GM23338 (cell line): ENCODE data around the gene LEFTY1. TPM values are rescaled to one million over a fixed set of nuclear protein-coding genes. Genes with fewer than 3 reads are reported as not detected.

Experiments
- ATAC-seq: fragments of 200-7000 bp; cut with Tn5 transposase; 3 replicates; pipeline ENCODE4 v1.9.1; 2020
- DNase-seq: peaks from one replicate; pipeline ENCODE4 v3.0.0-alpha.2; 2015; ENCODE audit warnings: low spot score
- H2AFZ ChIP-seq: fragments of 200-600 bp; sonication (generic); 2 replicates; pipeline ENCODE4 v1.8.0; 2016; ENCODE audit warnings: antibody characterized with exemption, mild to moderate bottlenecking, moderate library complexity
- H3F3A ChIP-seq: fragments of 200-600 bp; sonication (generic); replicated peaks from 2 replicates; pipeline ENCODE4 v1.8.0; 2017; ENCODE audit warnings: antibody characterized with exemption, mixed run types, low read depth
- H3K27ac ChIP-seq: fragments of 200-600 bp; sonication (generic); 2 replicates; pipeline ENCODE4 v1.6.1; 2016; ENCODE audit warnings: low read depth
- H3K27me3 ChIP-seq: fragments of 200-600 bp; sonication (generic); 2 replicates; pipeline ENCODE4 v1.8.0; 2016; ENCODE audit warnings: mild to moderate bottlenecking, mixed run types, moderate library complexity; ENCODE audit not compliant: insufficient read depth
- H3K36me3 ChIP-seq: fragments of 200-600 bp; sonication (generic); 2 replicates; pipeline ENCODE4 v1.8.0; 2016; ENCODE audit warnings: mild to moderate bottlenecking; ENCODE audit not compliant: insufficient read depth
- H3K4me1 ChIP-seq: fragments of 200-600 bp; sonication (generic); 2 replicates; pipeline ENCODE4 v1.8.0; 2016; ENCODE audit warnings: mild to moderate bottlenecking, moderate library complexity; ENCODE audit not compliant: insufficient read depth
- H3K4me2 ChIP-seq: fragments of 200-600 bp; sonication (generic); 2 replicates; pipeline ENCODE4 v1.7.1; 2017; ENCODE audit warnings: mixed run types
- H3K4me3 ChIP-seq: fragments of 200-600 bp; sonication (generic); 2 replicates; pipeline ENCODE4 v1.6.1; 2016; ENCODE audit warnings: mixed run types
- H3K79me2 ChIP-seq: fragments of 200-600 bp; sonication (generic); replicated peaks from 2 replicates; pipeline ENCODE4 v1.8.0; 2017; ENCODE audit warnings: mild to moderate bottlenecking; ENCODE audit not compliant: insufficient read depth
- H3K9me2 ChIP-seq: fragments of 200-600 bp; sonication (generic); 2 replicates; pipeline ENCODE4 v1.8.0; 2017; ENCODE audit not compliant: insufficient read depth
- H4K20me1 ChIP-seq: fragments of 200-600 bp; sonication (generic); replicated peaks from 2 replicates; pipeline ENCODE4 v1.8.0; 2017; ENCODE audit warnings: mild to moderate bottlenecking; ENCODE audit not compliant: insufficient read depth
- H3K27ac Mint-ChIP-seq: 2 replicates; pipeline ENCODE4 v1.8.0; 2020; ENCODE audit warnings: inconsistent platforms, mild to moderate bottlenecking, moderate library complexity, mixed read lengths
- H3K27me3 Mint-ChIP-seq: 3 replicates; pipeline ENCODE4 v1.8.0; 2022; ENCODE audit warnings: low read depth, mild to moderate bottlenecking, moderate library complexity, mixed read lengths, inconsistent platforms; ENCODE audit not compliant: insufficient read depth, poor library complexity
- H3K36me3 Mint-ChIP-seq: 3 replicates; pipeline ENCODE4 v1.8.0; 2021; ENCODE audit warnings: low read depth, mild to moderate bottlenecking, inconsistent platforms, moderate library complexity, mixed read lengths
- H3K4me1 Mint-ChIP-seq: 3 replicates; pipeline ENCODE4 v1.8.0; 2020; ENCODE audit warnings: mild to moderate bottlenecking, inconsistent platforms, mixed read lengths
- H3K4me3 Mint-ChIP-seq: 3 replicates; pipeline ENCODE4 v1.8.0; 2021; ENCODE audit warnings: moderate library complexity, mild to moderate bottlenecking, inconsistent platforms, mixed read lengths
- H3K9me3 Mint-ChIP-seq: 3 replicates; pipeline ENCODE4 v1.8.0; 2020; ENCODE audit warnings: moderate library complexity, mild to moderate bottlenecking, inconsistent platforms, mixed read lengths
- CREB1 ChIP-seq: fragments of 250-450 bp; sonication (Bioruptor Pico); IDR thresholded peaks from 2 replicates; pipeline ENCODE4 v1.5.0; 2020; ENCODE audit warnings: low read depth, mild to moderate bottlenecking, moderate library complexity
- EZH2 ChIP-seq: fragments of 200-600 bp; sonication (generic); IDR thresholded peaks from one replicate; pipeline ENCODE4 v1.8.0; 2017; ENCODE audit warnings: antibody characterized with exemption, mild to moderate bottlenecking, low read depth; ENCODE audit not compliant: unreplicated experiment
- EZH2phosphoT487 ChIP-seq: fragments of 200-600 bp; sonication (generic); IDR thresholded peaks from one replicate; pipeline ENCODE4 v1.8.1; 2018; ENCODE audit warnings: antibody characterized with exemption; ENCODE audit not compliant: unreplicated experiment
- JUNB ChIP-seq: IDR thresholded peaks from one replicate; pipeline ENCODE4 v1.6.1; 2016; ENCODE audit warnings: antibody characterized with exemption; ENCODE audit not compliant: unreplicated experiment
- STAT1 ChIP-seq: IDR thresholded peaks from one replicate; pipeline ENCODE4 v1.6.1; 2016; ENCODE audit warnings: antibody characterized with exemption; ENCODE audit not compliant: unreplicated experiment
- ZNF114 ChIP-seq: fragments of 250-450 bp; sonication (Bioruptor Pico); IDR thresholded peaks from 2 replicates; pipeline ENCODE4 v1.5.0; 2020; ENCODE audit warnings: mild to moderate bottlenecking, moderate library complexity
- polyA plus RNA-seq: library from polyadenylated mRNA; unstranded; fragments of >200 nt; fragmentation: Nextera tagmentation; extraction: Ambion mirVana; gene quantifications from 2 replicates; pipeline ENCODE4 v1.2.1, GENCODE V29; 2016
- total RNA-seq: library from RNA; depleted of rRNA; stranded (reverse); fragments of >200 nt; shearing (Covaris generic); gene quantifications from 2 replicates; pipeline ENCODE4 v1.2.3, GENCODE V29; 2014
- TF ChIP-seq, protein P1 (sequence below), 2 experiments: fragments of 200-600 bp in 1 of 2; sonication (generic) in 1 of 2; conservative IDR thresholded peaks; 2 replicates each; pipeline versions ENCODE4 v1.5.1 to v1.6.1; 2016 to 2017; ENCODE audit warnings: antibody characterized with exemption in 2 of 2, low read depth in 2 of 2, mild to moderate bottlenecking in 2 of 2, moderate library complexity in 1 of 2
- TF ChIP-seq, protein P2 (sequence below): IDR thresholded peaks from 2 replicates; pipeline ENCODE4 v1.6.1; 2016; ENCODE audit warnings: antibody characterized with exemption

The LEFTY1 gene
- total and polyA plus RNA-seq, 2 experiments from 2014 or later, result 27.5 to 65.4 TPM

GRCh38 chr1:225863167-225863566, 25.8 kb downstream of the LEFTY1 start:
- no peaks in the 10 kb centered on the region for H3K9me3 Mint-ChIP-seq
- ATAC-seq (no peak), DNase-seq (no peak)
- H3F3A ChIP-seq, result 0 out of 2 replicates have a peak, but pooled peaks cover 4% of the 10 kb centered on the region
- no peak overlapping the region for H2AFZ ChIP-seq
- H3K36me3 Mint-ChIP-seq, result peaks cover 83% of the 10 kb centered on the region
- H3K36me3 ChIP-seq, result peaks cover 29% of the 10 kb centered on the region
- H3K27ac Mint-ChIP-seq, result no peak overlapping the region
- H4K20me1 ChIP-seq, result peaks cover 5% of the 10 kb centered on the region
- no peak overlapping the region for H3K4me2 ChIP-seq
- H3K4me1 ChIP-seq, result no peaks in the 10 kb centered on the region
- H3K4me3 ChIP-seq, result no peak overlapping the region
- no peak overlapping the region for H3K4me3 Mint-ChIP-seq
- H3K27me3 ChIP-seq, result no peaks in the 10 kb centered on the region
- peaks cover 2% of the 10 kb centered on the region; the same call in 1 of the 3 replicates for H3K4me1 Mint-ChIP-seq
- no peak for TF ChIP-seq STAT1
- no peak for TF ChIP-seq ZNF114
- H3K27ac ChIP-seq, result no peak overlapping the region
- no peaks in the 10 kb centered on the region for H3K9me2 ChIP-seq
- no peaks in the 10 kb centered on the region for H3K79me2 ChIP-seq
- peaks cover 4% of the 10 kb centered on the region for H3K27me3 Mint-ChIP-seq

DNA sequence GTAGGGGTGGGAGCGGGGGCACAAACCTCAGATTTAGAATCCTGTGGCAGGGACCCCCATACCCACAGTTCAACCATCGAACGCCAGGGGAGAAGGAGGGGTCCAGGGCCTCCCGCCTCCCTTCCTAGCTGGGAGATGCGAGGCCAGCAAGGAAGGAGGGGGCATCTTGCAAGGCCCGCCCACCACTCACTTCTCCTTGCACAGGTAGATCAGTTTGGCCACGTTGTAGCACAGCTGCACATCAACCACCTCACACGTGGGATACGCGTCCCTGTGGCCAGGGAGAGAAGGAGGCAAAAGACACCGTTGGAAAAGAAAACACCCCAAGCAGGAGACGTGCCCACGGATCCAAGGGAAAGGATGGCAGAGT, 26.4 kb downstream of the LEFTY1 start:
- H3K9me2 ChIP-seq, result no peaks in the 10 kb centered on the region
- TF ChIP-seq, protein P1, sequence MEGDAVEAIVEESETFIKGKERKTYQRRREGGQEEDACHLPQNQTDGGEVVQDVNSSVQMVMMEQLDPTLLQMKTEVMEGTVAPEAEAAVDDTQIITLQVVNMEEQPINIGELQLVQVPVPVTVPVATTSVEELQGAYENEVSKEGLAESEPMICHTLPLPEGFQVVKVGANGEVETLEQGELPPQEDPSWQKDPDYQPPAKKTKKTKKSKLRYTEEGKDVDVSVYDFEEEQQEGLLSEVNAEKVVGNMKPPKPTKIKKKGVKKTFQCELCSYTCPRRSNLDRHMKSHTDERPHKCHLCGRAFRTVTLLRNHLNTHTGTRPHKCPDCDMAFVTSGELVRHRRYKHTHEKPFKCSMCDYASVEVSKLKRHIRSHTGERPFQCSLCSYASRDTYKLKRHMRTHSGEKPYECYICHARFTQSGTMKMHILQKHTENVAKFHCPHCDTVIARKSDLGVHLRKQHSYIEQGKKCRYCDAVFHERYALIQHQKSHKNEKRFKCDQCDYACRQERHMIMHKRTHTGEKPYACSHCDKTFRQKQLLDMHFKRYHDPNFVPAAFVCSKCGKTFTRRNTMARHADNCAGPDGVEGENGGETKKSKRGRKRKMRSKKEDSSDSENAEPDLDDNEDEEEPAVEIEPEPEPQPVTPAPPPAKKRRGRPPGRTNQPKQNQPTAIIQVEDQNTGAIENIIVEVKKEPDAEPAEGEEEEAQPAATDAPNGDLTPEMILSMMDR (conservative IDR thresholded peaks at IDR 0.05; ENCODE audit: low read depth in 2 of 2), result no peak
- TF ChIP-seq STAT1 (no peak), EZH2 (no peak), EZH2phosphoT487 (no peak)
- H3K4me2 ChIP-seq, result no peak overlapping the region
- Mint-ChIP-seq H3K9me3 (no peaks in the 10 kb centered on the region), H3K27me3 (peaks cover 4% of the 10 kb centered on the region), H3K4me1 (peaks cover 2% of the 10 kb centered on the region; the same call in 1 of the 3 replicates), H3K4me3 (no peak overlapping the region), H3K36me3 (peaks cover 81% of the 10 kb centered on the region), H3K27ac (no peak overlapping the region)
- DNase-seq (no peak), ATAC-seq (no peak)
- H4K20me1 ChIP-seq, result peaks cover 6% of the 10 kb centered on the region
- H3F3A ChIP-seq, result 0 out of 2 replicates have a peak, but pooled peaks cover 4% of the 10 kb centered on the region
- H3K27me3 ChIP-seq, result no peaks in the 10 kb centered on the region
- no peak overlapping the region for H3K4me3 ChIP-seq
- H3K79me2 ChIP-seq, result no peaks in the 10 kb centered on the region
- no peak overlapping the region for H2AFZ ChIP-seq
- H3K4me1 ChIP-seq, result no peaks in the 10 kb centered on the region
- H3K36me3 ChIP-seq, result peaks cover 32% of the 10 kb centered on the region
- H3K27ac ChIP-seq, result no peak overlapping the region

GRCh38 chr1:225861834-225862580, 26.9 kb downstream of the LEFTY1 start:
- no peak overlapping the region for H3K4me3 ChIP-seq
- H3K79me2 ChIP-seq, result no peaks in the 10 kb centered on the region
- H3K36me3 ChIP-seq, result peaks cover 35% of the 10 kb centered on the region
- no peaks in the 10 kb centered on the region for H3K9me3 Mint-ChIP-seq
- no peak overlapping the region for H3K4me3 Mint-ChIP-seq
- 0 out of 2 replicates have a peak, but pooled peaks cover 4% of the 10 kb centered on the region for H3F3A ChIP-seq
- H4K20me1 ChIP-seq, result peaks cover 9% of the 10 kb centered on the region
- DNase-seq, result no peak
- no peak overlapping the region for H3K27ac Mint-ChIP-seq
- H3K4me2 ChIP-seq, result no peak overlapping the region
- H3K27me3 Mint-ChIP-seq, result peaks cover 4% of the 10 kb centered on the region
- H3K27me3 ChIP-seq, result no peaks in the 10 kb centered on the region
- peaks cover 80% of the 10 kb centered on the region for H3K36me3 Mint-ChIP-seq
- H3K27ac ChIP-seq, result no peak overlapping the region
- no peak overlapping the region for H2AFZ ChIP-seq
- no peaks in the 10 kb centered on the region for H3K9me2 ChIP-seq
- TF ChIP-seq EZH2phosphoT487 (no peak), STAT1 (no peak), CREB1 (CRISPR knock-in tag) (no peak), EZH2 (no peak), JUNB (no peak)
- TF ChIP-seq, protein P2, sequence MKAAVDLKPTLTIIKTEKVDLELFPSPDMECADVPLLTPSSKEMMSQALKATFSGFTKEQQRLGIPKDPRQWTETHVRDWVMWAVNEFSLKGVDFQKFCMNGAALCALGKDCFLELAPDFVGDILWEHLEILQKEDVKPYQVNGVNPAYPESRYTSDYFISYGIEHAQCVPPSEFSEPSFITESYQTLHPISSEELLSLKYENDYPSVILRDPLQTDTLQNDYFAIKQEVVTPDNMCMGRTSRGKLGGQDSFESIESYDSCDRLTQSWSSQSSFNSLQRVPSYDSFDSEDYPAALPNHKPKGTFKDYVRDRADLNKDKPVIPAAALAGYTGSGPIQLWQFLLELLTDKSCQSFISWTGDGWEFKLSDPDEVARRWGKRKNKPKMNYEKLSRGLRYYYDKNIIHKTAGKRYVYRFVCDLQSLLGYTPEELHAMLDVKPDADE, result no peak
- TF ChIP-seq, protein P1 (conservative IDR thresholded peaks at IDR 0.05; ENCODE audit: low read depth in 2 of 2), result no peak
- H3K4me1 ChIP-seq, result no peaks in the 10 kb centered on the region
- ATAC-seq, result no peak
- H3K4me1 Mint-ChIP-seq, result peaks cover 2% of the 10 kb centered on the region; the same call in 1 of the 3 replicates
